Parathyroid adenoma (tissue), 2 donors: ENCODE data around the gene BCAS2.

ENCODE experiments used
- H2AFZ ChIP-seq: fragments of 300-600 bp; sonication (generic); one replicate; pipeline ENCODE4 v1.7.0; 2017; ENCODE audit warnings: antibody characterized with exemption, mild to moderate bottlenecking
- H3K27ac ChIP-seq: fragments of 300-600 bp; sonication (generic); one replicate; pipeline ENCODE4 v1.7.0; 2017
- H3K27me3 ChIP-seq: fragments of 300-600 bp; sonication (generic); one replicate; pipeline ENCODE4 v1.7.0; 2017; ENCODE audit warnings: low read length; ENCODE audit not compliant: control insufficient read depth, insufficient read depth
- H3K36me3 ChIP-seq: fragments of 300-600 bp; sonication (generic); one replicate; pipeline ENCODE4 v1.7.0; 2017; ENCODE audit warnings: low read length; ENCODE audit not compliant: control insufficient read depth, insufficient read depth
- H3K4me1 ChIP-seq: fragments of 300-600 bp; sonication (generic); one replicate; pipeline ENCODE4 v1.7.0; 2017; ENCODE audit warnings: control low read depth
- H3K4me2 ChIP-seq: fragments of 300-600 bp; sonication (generic); one replicate; pipeline ENCODE4 v1.7.0; 2017; ENCODE audit warnings: low read length
- H3K4me3 ChIP-seq: fragments of 300-600 bp; sonication (generic); one replicate; pipeline ENCODE4 v1.7.0; 2017; ENCODE audit warnings: low read depth, low read length
- H3K79me2 ChIP-seq: fragments of 300-600 bp; sonication (generic); one replicate; pipeline ENCODE4 v1.7.0; 2017; ENCODE audit warnings: control low read depth
- H3K9ac ChIP-seq: fragments of 300-600 bp; sonication (generic); one replicate; pipeline ENCODE4 v1.7.0; 2017; ENCODE audit warnings: mild to moderate bottlenecking
- H3K9me3 ChIP-seq: fragments of 300-600 bp; sonication (generic); one replicate; pipeline ENCODE4 v1.7.0; 2017; ENCODE audit warnings: low read length; ENCODE audit not compliant: control insufficient read depth
- TF ChIP-seq, protein P1 (sequence below): fragments of 300-600 bp; sonication (generic); IDR thresholded peaks from one replicate; pipeline ENCODE4 v1.7.0; 2017; ENCODE audit warnings: antibody characterized with exemption, mild to moderate bottlenecking
- donor health status: primary hyperparathyroidism.

The BCAS2 gene

DNA sequence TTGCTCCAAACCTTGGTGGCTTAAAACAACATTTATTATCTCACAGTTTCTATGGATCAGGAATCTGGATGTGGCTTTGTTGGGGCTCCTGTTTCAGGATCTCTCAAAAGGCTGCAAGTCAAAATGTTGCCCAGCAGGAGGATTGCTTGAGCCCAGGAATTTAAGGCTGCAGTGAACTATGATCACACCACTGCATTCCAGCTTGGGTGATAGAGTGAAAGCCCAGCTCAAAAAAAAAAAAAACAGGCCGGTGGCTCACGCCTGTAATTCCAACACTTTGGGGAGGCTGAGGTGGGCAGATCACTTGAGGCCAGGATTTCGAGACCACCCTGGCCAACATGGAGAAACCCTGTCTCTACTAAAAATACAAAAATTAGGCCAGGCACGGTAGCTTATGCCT lies 30.0 kb downstream of the BCAS2 start:
- Histone ChIP-seq H3K9ac (no peak overlapping the region), H3K4me2 (no peak overlapping the region), H3K36me3 (no peaks in the 10 kb centered on the region), H3K4me1 (no peaks in the 10 kb centered on the region), H3K79me2 (no peaks in the 10 kb centered on the region), H2AFZ (no peak overlapping the region), H3K9me3 (no peaks in the 10 kb centered on the region), H3K4me3 (no peak overlapping the region), H3K27ac (no peak overlapping the region), H3K27me3 (no peaks in the 10 kb centered on the region)
- TF ChIP-seq, protein P1, sequence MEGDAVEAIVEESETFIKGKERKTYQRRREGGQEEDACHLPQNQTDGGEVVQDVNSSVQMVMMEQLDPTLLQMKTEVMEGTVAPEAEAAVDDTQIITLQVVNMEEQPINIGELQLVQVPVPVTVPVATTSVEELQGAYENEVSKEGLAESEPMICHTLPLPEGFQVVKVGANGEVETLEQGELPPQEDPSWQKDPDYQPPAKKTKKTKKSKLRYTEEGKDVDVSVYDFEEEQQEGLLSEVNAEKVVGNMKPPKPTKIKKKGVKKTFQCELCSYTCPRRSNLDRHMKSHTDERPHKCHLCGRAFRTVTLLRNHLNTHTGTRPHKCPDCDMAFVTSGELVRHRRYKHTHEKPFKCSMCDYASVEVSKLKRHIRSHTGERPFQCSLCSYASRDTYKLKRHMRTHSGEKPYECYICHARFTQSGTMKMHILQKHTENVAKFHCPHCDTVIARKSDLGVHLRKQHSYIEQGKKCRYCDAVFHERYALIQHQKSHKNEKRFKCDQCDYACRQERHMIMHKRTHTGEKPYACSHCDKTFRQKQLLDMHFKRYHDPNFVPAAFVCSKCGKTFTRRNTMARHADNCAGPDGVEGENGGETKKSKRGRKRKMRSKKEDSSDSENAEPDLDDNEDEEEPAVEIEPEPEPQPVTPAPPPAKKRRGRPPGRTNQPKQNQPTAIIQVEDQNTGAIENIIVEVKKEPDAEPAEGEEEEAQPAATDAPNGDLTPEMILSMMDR = no peak

DNA sequence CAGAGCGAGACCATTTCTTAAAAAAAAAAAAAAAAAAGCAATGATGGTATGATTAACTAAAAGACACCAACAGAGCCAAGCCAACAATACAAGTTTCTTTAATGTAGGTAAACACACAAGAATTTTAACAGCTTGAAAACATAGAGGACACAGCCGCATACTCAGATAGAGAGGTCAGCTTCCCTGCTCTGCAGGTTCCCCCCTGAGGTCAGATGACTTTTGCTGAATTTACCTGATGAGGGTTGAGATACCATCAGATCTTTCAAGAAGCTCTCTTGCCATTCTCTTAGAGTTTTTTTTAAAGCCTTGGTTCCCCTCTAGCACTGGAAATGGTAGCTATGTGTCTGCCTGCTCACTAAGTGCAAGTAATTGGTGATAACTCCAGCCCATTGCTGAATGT lies 31.1 kb downstream of the BCAS2 start:
- Histone ChIP-seq H3K79me2 (no peaks in the 10 kb centered on the region), H3K4me3 (no peak overlapping the region), H2AFZ (no peak overlapping the region), H3K9ac (no peak overlapping the region), H3K4me2 (no peak overlapping the region), H3K36me3 (no peaks in the 10 kb centered on the region), H3K9me3 (no peaks in the 10 kb centered on the region), H3K27me3 (no peaks in the 10 kb centered on the region), H3K27ac (no peak overlapping the region), H3K4me1 (no peaks in the 10 kb centered on the region)
- TF ChIP-seq, protein P1 = no peak

DNA sequence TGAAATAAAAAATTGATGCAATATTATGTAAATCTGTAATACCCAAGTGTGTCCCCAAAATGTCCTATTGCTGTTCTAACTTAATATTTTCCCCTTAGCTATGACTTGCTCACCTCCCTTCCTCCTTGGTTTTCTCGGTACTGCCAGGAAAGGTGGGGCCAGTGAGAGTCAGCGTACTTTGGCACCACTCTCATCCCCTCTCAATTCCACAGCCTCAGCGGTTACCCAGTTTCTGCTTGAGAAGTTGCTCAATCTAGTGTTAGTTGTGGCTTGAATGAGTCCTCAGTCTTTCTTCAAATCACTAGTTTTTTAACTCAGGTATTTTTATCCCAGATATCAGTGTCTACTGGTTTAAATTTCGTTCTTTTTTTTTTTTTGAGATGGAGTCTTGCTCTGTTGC lies 32.3 kb downstream of the BCAS2 start:
- no peaks in the 10 kb centered on the region for H3K36me3 ChIP-seq

DNA sequence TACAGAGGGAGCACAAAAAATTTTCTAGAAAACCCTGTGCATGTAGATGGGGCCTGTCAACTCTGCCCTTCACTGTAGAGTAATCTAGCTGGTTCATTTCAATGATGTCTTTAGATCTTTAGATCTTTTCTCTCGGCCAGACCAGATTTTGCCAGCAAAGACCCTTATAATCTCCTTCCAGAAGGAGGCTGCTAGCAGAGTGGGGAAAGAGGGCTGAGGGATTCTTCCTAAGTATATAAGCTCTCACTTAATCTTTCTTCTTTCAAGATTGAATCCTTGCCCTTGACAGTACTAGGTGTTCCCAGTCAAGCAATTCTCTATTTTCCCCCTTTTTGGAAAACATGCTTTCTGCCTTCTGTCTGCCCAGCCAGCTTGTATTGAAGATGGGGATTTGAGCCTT lies 34.3 kb downstream of the BCAS2 start:
- no peak overlapping the region for H3K27ac ChIP-seq
- no peak overlapping the region for H3K4me3 ChIP-seq
- H3K36me3 ChIP-seq = no peaks in the 10 kb centered on the region
- H3K9me3 ChIP-seq = no peaks in the 10 kb centered on the region
- H3K27me3 ChIP-seq = no peaks in the 10 kb centered on the region
- H2AFZ ChIP-seq = no peak overlapping the region
- H3K9ac ChIP-seq = no peak overlapping the region
- TF ChIP-seq, protein P1 = no peak
- H3K79me2 ChIP-seq = no peaks in the 10 kb centered on the region
- no peak overlapping the region for H3K4me2 ChIP-seq
- H3K4me1 ChIP-seq = no peaks in the 10 kb centered on the region

More for the DNA sequence above, 32.3 kb downstream of the BCAS2 start:
- Histone ChIP-seq H3K4me2 (no peak overlapping the region), H3K4me1 (no peaks in the 10 kb centered on the region), H3K4me3 (no peak overlapping the region), H2AFZ (no peak overlapping the region), H3K27me3 (no peaks in the 10 kb centered on the region), H3K9ac (no peak overlapping the region), H3K9me3 (no peaks in the 10 kb centered on the region), H3K79me2 (no peaks in the 10 kb centered on the region), H3K27ac (no peak overlapping the region)
- TF ChIP-seq, protein P1 = no peak

DNA sequence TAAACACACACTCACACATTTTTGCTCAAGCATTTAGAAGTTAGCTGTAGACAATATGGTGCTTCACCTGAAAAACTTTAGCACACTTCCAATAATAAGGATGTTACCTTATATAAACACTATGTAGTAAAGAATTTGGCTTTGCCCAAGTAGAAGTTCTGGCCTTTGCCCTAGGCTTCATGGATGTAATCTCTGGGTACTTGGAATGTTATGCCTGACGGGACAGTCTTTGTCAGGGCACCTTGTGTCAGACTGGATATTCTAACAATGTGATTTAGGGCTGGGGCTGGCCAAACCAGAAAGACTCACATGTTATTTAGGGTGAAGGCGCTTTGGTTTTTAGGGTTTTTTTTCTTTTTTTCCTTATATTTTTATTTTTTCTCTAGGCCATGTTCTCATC lies 35.6 kb downstream of the BCAS2 start:
- Histone ChIP-seq H3K4me1 (no peaks in the 10 kb centered on the region), H3K36me3 (no peaks in the 10 kb centered on the region), H3K27me3 (no peaks in the 10 kb centered on the region), H2AFZ (no peak overlapping the region), H3K27ac (no peak overlapping the region), H3K4me3 (no peak overlapping the region), H3K79me2 (no peaks in the 10 kb centered on the region), H3K9ac (no peak overlapping the region), H3K9me3 (no peaks in the 10 kb centered on the region), H3K4me2 (no peak overlapping the region)
- TF ChIP-seq, protein P1 = no peak
